NOMO-1 treated with dmso at 0.1 percent for 144 hours (cell line): ENCODE data around the gene SPATS2L.

Experiments
- DNase-seq: peaks from one replicate; lab custom pipeline; 2025; ENCODE audit not compliant: unreplicated experiment; lab: John Stamatoyannopoulos, UW

SPATS2L gene

GRCh38 chr2:200306196-200306930 lies at the start of gene SPATS2L:
TSS of gene SPATS2L (plus strand) at chr2:200306693. CDS start at chr2:200389245, 82,552 bp downstream.
- DNase-seq: peak; percentile 46

- DNase-seq: no peak
Observed at GRCh38 chr2:200257570-200257969, 48.9 kb upstream of the SPATS2L start.

- DNase-seq: no peak
Observed at GRCh38 chr2:200258081-200258480, 48.4 kb upstream of the SPATS2L start.

GRCh38 chr2:200258881-200259576 lies 47.5 kb upstream of the SPATS2L start:
- no peak for DNase-seq

GRCh38 chr2:200259577-200259957 lies 46.9 kb upstream of the SPATS2L start:
- DNase-seq: no peak

- no peak for DNase-seq
Observed at GRCh38 chr2:200262047-200262446, 44.4 kb upstream of the SPATS2L start.

- no peak for DNase-seq
Observed at GRCh38 chr2:200263279-200263678, 43.2 kb upstream of the SPATS2L start.

- DNase-seq: no peak
Observed at GRCh38 chr2:200264631-200265030, 41.9 kb upstream of the SPATS2L start.

- no peak for DNase-seq
Observed at GRCh38 chr2:200266406-200266805, 40.1 kb upstream of the SPATS2L start.

GRCh38 chr2:200267350-200267749 lies 39.1 kb upstream of the SPATS2L start:
- DNase-seq: no peak

GRCh38 chr2:200270732-200271131 lies 35.8 kb upstream of the SPATS2L start:
- no peak for DNase-seq

- no peak for DNase-seq
Observed at GRCh38 chr2:200272320-200272719, 34.2 kb upstream of the SPATS2L start.

GRCh38 chr2:200274116-200275075 lies 32.1 kb upstream of the SPATS2L start:
- no peak for DNase-seq

- DNase-seq: no peak
Observed at GRCh38 chr2:200275295-200276013, 31.0 kb upstream of the SPATS2L start.

- no peak for DNase-seq
Observed at GRCh38 chr2:200276472-200276871, 30.0 kb upstream of the SPATS2L start.

- DNase-seq: no peak
Observed at GRCh38 chr2:200278694-200279316, 27.7 kb upstream of the SPATS2L start.

GRCh38 chr2:200279857-200280256 lies 26.6 kb upstream of the SPATS2L start:
- no peak for DNase-seq

- DNase-seq: no peak
Observed at GRCh38 chr2:200286578-200286977, 19.9 kb upstream of the SPATS2L start.

- DNase-seq: no peak
Observed at GRCh38 chr2:200288670-200289429, 17.6 kb upstream of the SPATS2L start.

GRCh38 chr2:200296118-200296517 lies 10.4 kb upstream of the SPATS2L start:
- no peak for DNase-seq
